Cardiac septum (tissue), 1 donor: ENCODE results near the gene ISG20. TPM values are rescaled to one million over a fixed set of nuclear protein-coding genes. Genes with fewer than 3 reads are reported as not detected.
"Not testable (repeated sequence)": the region's sequence is repeated elsewhere in the genome, so short reads cannot be mapped to it uniquely, and the experiment has no call there.

Experiments
- DNase-seq: peaks from one replicate; pipeline ENCODE4 v3.0.0-alpha.2; 2020; ENCODE audit warnings: low spot score
- intact Hi-C: fragments of 100-400 bp; cut with DNase I; formaldehyde crosslinking; loops from one replicate; pipeline ENCODE4 v1.14.0; 2022
- total RNA-seq: library from RNA; stranded (reverse); fragmentation: NEBNext Ultra II Directional; extraction: Animal tissue kit (Norgen Biotek cat#: 25700); gene quantifications from one replicate; pipeline ENCODE4 v1.2.1, GENCODE V29; 2021
- donor health status: DM: no; HTN: no; CAD: no.

Gene ISG20
- total RNA-seq, 1 donor from 2014 or later: 3.9 TPM

- intact Hi-C loops: no loop called here
- peak; percentile 57 for DNase-seq
Observed at GRCh38 chr15:88630798-88631463, 7.9 kb upstream of the ISG20 start.

GRCh38 chr15:88631464-88632028, 7.3 kb upstream of the ISG20 start:
- intact Hi-C loops: no loop called here
- no peak for DNase-seq

- intact Hi-C loops: not testable (repeated sequence)
Observed at GRCh38 chr15:88632797-88633196, 6.0 kb upstream of the ISG20 start.

GRCh38 chr15:88634449-88634848, 4.4 kb upstream of the ISG20 start:
- intact Hi-C loops: no loop called here
- no peak for DNase-seq

More at GRCh38 chr15:88632797-88633196, 6.0 kb upstream of the ISG20 start:
- not testable (repeated sequence) for DNase-seq

GRCh38 chr15:88635318-88635717, 3.5 kb upstream of the ISG20 start:
- intact Hi-C loops: no loop called here
- no peak for DNase-seq

- no peak for DNase-seq
- intact Hi-C loops: no loop called here
Observed at GRCh38 chr15:88636050-88636449, 2.8 kb upstream of the ISG20 start.

- DNase-seq: no peak
Observed at GRCh38 chr15:88636654-88637053, 2.2 kb upstream of the ISG20 start.

GRCh38 chr15:88637436-88637835, 1.4 kb upstream of the ISG20 start:
- intact Hi-C loops: no loop called here
- DNase-seq: no peak

More at GRCh38 chr15:88636654-88637053, 2.2 kb upstream of the ISG20 start:
- intact Hi-C loops: no loop called here

- no peak for DNase-seq
- intact Hi-C loops: no loop called here
Observed at GRCh38 chr15:88637841-88638625, 783 bp upstream of the ISG20 start.

GRCh38 chr15:88641959-88642452, 3.2 kb downstream of the ISG20 start:
- intact Hi-C loops: no loop called here
- DNase-seq: no peak

GRCh38 chr15:88642514-88642913, 3.7 kb downstream of the ISG20 start:
- intact Hi-C loops: not testable (repeated sequence)
- peak; percentile 20 for DNase-seq

- peak; percentile 68 for DNase-seq
Observed at GRCh38 chr15:88644741-88645140, 5.9 kb downstream of the ISG20 start.

GRCh38 chr15:88645171-88646087, 6.6 kb downstream of the ISG20 start:
- DNase-seq: peak; percentile 19
- intact Hi-C loops: no loop called here

More at GRCh38 chr15:88644741-88645140, 5.9 kb downstream of the ISG20 start:
- intact Hi-C loops: no loop called here

GRCh38 chr15:88646088-88646405, 7.2 kb downstream of the ISG20 start:
- DNase-seq: peak; percentile 14
- intact Hi-C loops: no loop called here

GRCh38 chr15:88646951-88647350, 8.1 kb downstream of the ISG20 start:
- intact Hi-C loops: no loop called here
- peak; percentile 33 for DNase-seq

GRCh38 chr15:88647351-88648105, 8.7 kb downstream of the ISG20 start:
- no peak for DNase-seq
- intact Hi-C loops: no loop called here

GRCh38 chr15:88648357-88649214, 9.8 kb downstream of the ISG20 start:
- intact Hi-C loops: no loop called here
- peak; percentile 69 for DNase-seq

GRCh38 chr15:88649286-88649733, 10.5 kb downstream of the ISG20 start:
- intact Hi-C loops: no loop called here
- DNase-seq: no peak
